HUES6 (cell line): ENCODE results near the gene LIMS4.
"Not testable (repeated sequence)": the region's sequence is repeated elsewhere in the genome, so short reads cannot be mapped to it uniquely, and the experiment has no call there.

Experiments
- H3K27ac ChIP-seq: 2 replicates; pipeline ENCODE4 v1.7.0; 2013; ENCODE audit warnings: low read depth, mild to moderate bottlenecking, low read length, inconsistent platforms
- H3K27me3 ChIP-seq: 2 replicates; pipeline ENCODE4 v1.6.1; 2013; ENCODE audit warnings: low read length; ENCODE audit not compliant: control insufficient read depth, insufficient read depth
- H3K36me3 ChIP-seq: 2 replicates; pipeline ENCODE4 v1.6.1; 2013; ENCODE audit warnings: low read length; ENCODE audit not compliant: control insufficient read depth, insufficient read depth
- H3K4me1 ChIP-seq: 2 replicates; pipeline ENCODE4 v1.6.1; 2013; ENCODE audit warnings: low read length; ENCODE audit not compliant: control insufficient read depth, insufficient read depth
- H3K4me3 ChIP-seq: 2 replicates; pipeline ENCODE4 v1.5.1; 2013; ENCODE audit warnings: low read depth, low read length
- H3K9ac ChIP-seq: one replicate; pipeline ENCODE4 v1.6.1; 2013; ENCODE audit warnings: mild to moderate bottlenecking, low read length
- H3K9me3 ChIP-seq: 2 replicates; pipeline ENCODE4 v1.6.1; 2013; ENCODE audit warnings: low read depth, low read length; ENCODE audit not compliant: control insufficient read depth, insufficient read depth

LIMS4 gene

DNA sequence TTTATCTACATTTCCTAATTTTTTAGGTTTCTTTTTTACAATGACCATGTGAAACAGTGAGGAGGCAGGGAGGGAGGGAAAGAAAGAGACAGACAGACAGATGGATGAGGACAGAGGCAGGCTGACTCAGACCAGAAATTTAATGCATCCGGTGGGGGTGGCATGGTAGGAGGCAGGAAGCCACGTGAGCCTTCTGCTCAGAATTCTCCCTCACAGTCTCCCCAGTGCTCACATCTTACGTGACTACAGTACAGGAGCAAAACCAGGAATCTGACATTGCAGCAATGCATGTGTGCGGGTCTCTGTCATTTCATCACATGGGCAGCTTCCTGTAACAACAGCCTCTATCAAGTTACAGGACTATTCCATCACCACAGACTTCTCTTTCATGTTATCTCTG lies 2.3 kb upstream of the LIMS4 start:
- H3K27ac ChIP-seq, H3K4me3 ChIP-seq, H3K27me3 ChIP-seq, H3K4me1 ChIP-seq, H3K9ac ChIP-seq, H3K36me3 ChIP-seq, H3K9me3 ChIP-seq: not testable (repeated sequence)

DNA sequence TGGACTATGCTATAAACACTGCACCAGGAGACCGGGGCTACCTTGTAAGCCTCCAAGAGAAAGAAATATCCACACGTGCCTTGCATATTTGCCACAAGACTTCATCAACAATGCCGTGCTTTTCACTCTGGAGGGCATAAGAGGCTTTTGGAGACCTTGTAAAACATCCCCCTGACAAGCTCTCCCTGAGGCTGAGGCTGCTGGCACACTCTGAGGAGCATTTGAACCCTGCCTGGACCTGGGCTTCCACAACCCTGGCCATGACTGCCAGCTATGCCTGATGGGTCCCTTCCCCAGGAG lies 393 bp upstream of the LIMS4 start:
- H3K4me1 ChIP-seq, H3K4me3 ChIP-seq, H3K36me3 ChIP-seq, H3K9me3 ChIP-seq, H3K9ac ChIP-seq, H3K27ac ChIP-seq, H3K27me3 ChIP-seq: not testable (repeated sequence)

DNA sequence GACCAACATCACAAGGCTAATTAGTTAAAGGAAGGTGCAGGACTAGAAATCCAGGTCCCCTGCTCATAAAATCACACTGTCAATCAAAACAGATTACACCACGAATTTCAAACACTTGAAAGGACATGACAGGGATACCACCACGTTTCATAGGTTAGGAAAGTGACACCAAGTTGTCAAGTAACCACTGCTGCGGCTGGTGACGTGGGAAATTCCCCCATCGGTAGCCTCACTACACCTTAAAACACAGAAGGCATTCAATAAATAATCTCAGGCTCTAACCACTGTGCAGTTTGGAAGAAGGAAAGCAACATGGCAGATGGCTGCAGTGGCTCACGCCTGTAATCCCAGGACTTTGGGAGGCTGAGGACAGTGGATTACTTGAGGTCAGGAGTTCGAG lies 3.7 kb downstream of the LIMS4 start:
- not testable (repeated sequence) for H3K9ac ChIP-seq, H3K27me3 ChIP-seq, H3K27ac ChIP-seq, H3K4me1 ChIP-seq, H3K9me3 ChIP-seq, H3K36me3 ChIP-seq, H3K4me3 ChIP-seq

DNA sequence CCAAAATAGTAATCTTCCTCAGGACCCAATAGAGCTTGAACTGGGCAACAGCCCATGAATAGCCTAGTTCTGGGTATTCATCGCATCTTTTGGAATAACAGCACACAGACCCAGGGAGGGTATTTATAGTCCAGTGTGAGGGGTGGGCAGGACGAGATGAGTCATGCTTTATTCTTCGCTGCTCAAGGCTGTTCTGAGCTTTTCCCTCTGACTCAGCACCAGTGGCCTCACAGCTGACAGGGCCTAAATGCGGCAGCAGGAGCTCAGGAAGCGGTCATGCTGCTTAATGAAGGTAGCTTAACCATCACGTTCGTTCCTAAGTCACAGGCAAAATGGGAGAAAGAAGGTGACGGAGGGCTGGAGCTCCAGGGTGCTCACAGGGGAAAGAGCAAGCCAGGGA lies 7.3 kb downstream of the LIMS4 start:
- not testable (repeated sequence) for H3K36me3 ChIP-seq, H3K4me1 ChIP-seq, H3K4me3 ChIP-seq, H3K9me3 ChIP-seq, H3K27ac ChIP-seq, H3K27me3 ChIP-seq, H3K9ac ChIP-seq

DNA sequence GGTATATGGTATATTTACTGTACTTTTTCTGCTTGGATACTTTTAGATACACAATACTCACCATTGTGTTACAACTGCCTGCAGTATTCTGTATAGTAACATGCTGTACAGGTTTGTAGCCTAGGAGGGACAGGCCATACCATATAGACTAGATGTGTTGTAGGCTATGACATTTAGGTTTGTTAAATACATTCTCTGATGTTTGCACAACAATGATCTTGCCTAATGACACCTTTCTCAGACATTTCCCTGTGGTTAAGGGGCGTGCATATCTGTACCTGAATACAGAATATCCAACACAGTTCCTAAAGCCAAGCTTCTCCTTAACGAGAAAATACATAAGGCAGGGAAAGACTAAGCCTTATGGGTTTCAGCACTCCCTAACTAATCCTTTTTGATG lies 10.2 kb downstream of the LIMS4 start:
- H3K27ac ChIP-seq, H3K9ac ChIP-seq, H3K4me1 ChIP-seq: not testable (repeated sequence)

DNA sequence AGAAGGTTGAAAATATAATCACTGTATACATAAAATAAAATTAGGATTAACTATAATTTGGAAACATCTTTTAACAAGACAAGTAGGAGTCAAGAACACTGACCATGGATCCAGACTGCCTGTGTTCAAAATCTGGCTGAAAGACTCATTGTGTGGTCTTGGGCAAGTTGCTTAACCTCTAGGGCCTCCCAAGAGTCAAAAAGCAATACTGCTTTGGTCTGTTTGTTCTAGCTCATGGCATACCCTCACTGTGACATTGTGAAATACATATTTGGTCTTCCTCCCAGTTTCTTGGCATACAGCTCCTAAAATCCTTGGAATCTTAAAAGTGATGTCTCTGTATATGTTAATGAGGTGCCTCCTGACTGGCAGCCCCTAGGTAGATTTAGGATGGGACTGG lies 12.3 kb downstream of the LIMS4 start:
- H3K4me3 ChIP-seq, H3K36me3 ChIP-seq, H3K9ac ChIP-seq, H3K9me3 ChIP-seq, H3K4me1 ChIP-seq, H3K27me3 ChIP-seq, H3K27ac ChIP-seq: not testable (repeated sequence)

More for the DNA sequence above, 10.2 kb downstream of the LIMS4 start:
- not testable (repeated sequence) for H3K36me3 ChIP-seq, H3K27me3 ChIP-seq, H3K4me3 ChIP-seq, H3K9me3 ChIP-seq

DNA sequence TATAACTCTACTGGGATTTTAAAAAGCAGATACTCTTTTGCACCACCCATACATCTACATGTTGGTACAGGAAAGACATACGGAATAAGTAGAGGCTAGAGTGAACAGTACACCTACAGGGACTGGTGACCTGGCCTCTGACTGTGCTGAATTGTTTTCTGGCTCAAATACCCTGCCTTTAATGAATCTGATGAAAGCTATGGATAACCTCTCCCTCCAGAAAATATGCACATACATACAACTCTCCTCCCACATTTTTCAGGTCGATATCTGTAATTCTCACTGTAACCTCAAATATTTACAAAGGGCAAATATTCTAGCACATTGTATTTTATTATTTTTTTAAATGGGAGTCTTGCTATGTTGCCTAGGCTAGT lies 15.4 kb downstream of the LIMS4 start:
- H3K4me3 ChIP-seq, H3K36me3 ChIP-seq: not testable (repeated sequence)

DNA sequence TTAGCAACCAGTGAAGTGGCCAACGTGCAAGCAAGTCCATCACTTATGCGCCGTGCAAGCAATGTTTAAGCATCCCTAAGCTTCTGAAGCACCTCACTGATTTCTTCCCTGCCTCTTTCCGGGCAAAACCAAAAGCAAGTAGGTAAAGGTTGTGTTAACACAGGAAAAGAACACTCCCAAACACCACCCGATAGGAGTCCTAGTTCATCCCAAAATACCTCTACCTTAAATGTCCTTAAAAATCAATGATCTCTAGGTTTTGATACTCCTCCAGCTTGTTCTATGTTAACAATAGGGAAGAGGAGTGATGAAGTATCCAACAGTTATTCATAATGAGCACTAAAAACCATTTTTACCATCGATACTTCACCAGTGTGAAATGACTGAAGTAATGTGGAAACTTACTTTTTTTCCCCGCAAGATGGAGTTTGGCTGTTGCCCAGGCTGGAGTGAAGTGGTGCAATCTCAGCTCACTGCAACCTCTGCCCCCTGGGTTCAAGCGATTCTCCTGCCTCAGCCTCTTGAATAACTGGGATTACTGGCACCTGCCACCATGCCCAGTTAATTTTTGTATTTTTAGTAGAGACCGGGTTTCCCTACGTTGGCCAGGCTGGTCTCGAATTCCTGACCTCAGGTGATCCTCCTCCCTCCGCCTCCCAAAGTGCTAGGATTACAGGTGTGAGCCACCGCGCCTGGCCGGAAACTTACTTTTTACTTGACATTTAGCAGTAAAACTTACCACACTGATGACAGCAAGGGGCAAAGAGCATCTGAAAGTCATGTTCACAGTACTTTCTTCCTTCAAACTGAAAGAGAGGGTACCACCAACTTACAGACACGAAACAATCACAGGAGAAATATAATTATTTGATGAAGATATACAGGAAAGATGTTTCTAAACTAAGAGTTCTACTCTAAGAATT lies 16.1 kb downstream of the LIMS4 start:
- H3K4me3 ChIP-seq, H3K4me1 ChIP-seq, H3K36me3 ChIP-seq, H3K9ac ChIP-seq, H3K27ac ChIP-seq, H3K9me3 ChIP-seq, H3K27me3 ChIP-seq: not testable (repeated sequence)

More for the DNA sequence above, 15.4 kb downstream of the LIMS4 start:
- not testable (repeated sequence) for H3K4me1 ChIP-seq, H3K27ac ChIP-seq, H3K27me3 ChIP-seq, H3K9me3 ChIP-seq, H3K9ac ChIP-seq

DNA sequence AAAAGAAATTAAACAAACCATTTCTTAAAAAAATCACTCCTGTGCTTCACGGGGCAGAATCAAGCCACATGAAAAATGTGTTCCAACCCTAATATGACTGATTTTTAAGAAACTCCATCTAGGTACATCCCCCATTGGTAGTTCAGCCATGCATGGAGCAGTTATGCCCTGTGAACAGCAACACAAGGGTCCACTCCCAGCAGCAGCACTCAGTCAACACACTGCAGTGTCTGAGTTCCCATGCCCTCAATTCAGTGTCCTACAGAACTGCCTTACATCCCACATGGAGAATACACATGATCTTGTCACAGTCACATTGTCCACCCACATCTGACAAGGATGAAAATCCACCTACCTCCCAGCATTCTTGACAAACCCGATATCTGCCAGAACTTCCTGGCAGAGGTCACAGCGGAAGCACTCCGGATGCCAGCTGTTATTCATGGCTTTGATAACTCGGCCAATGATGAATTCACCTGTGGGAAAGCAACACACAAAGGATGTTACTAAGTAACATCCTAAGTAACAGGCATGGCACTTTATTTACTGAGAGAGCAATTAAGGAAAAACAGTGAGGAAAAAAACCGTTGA lies 17.4 kb downstream of the LIMS4 start:
- not testable (repeated sequence) for H3K4me1 ChIP-seq, H3K4me3 ChIP-seq, H3K9me3 ChIP-seq, H3K27ac ChIP-seq, H3K27me3 ChIP-seq, H3K9ac ChIP-seq, H3K36me3 ChIP-seq

DNA sequence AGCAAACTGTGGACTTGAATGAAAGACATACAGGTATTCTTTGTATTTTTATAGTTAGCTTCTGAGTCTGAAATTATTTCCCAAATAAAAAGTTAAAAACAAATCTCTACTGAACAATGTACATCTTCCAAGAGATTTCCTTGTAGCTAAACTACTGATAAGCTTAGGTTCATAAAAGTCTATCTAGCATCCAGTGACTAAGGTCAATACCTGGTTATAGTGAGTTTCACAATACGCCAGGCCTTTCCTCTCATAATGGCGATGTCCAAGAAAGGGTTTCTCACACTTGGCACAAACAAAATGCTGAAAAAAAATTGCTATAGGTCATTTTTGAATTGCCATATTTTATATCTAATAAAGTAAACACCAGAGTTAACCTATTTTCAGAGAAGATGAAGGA lies 21.7 kb downstream of the LIMS4 start:
- H3K27me3 ChIP-seq, H3K9ac ChIP-seq, H3K4me3 ChIP-seq, H3K4me1 ChIP-seq, H3K36me3 ChIP-seq, H3K27ac ChIP-seq, H3K9me3 ChIP-seq: not testable (repeated sequence)

DNA sequence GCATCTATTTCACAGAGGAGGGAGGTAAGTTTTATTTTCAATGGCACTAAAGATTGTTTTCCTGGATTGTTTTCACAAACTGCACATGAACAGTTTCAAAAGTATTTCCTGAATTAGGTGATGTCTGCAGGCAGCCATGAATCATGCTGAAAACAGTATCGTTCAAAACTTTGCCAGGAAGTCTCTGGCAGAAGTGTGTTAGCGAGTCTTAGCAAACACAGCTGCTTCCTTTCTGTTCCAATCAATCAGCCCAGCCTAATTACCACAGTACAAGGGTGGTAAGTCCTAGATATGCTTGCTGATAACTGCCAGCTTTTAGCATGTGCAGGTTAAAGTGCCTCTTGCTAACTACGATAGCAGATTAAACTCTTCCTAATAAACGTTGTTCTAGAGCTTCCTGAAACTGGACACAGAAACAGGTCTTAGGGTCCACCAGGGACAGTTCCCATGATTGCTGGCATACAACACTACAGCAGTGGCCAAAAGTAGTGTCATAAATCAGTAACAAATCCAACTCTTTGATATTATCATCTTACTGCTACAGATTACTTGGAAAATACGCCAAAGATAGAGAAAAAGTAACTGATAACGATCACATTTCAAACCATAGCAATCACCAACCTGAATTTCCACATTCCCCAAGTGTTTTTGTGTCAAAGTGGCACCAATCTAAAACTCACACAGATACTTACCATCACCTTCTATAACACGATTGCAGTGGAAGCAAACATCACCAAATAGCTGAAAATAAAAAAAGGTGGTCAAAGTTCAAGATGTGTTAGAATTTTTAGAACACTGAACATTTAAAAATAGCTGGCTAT lies 23.3 kb downstream of the LIMS4 start:
- not testable (repeated sequence) for H3K9ac ChIP-seq, H3K4me1 ChIP-seq, H3K4me3 ChIP-seq, H3K36me3 ChIP-seq, H3K27ac ChIP-seq, H3K9me3 ChIP-seq, H3K27me3 ChIP-seq
